ENCODE data around the gene SRPK2.

DNA sequence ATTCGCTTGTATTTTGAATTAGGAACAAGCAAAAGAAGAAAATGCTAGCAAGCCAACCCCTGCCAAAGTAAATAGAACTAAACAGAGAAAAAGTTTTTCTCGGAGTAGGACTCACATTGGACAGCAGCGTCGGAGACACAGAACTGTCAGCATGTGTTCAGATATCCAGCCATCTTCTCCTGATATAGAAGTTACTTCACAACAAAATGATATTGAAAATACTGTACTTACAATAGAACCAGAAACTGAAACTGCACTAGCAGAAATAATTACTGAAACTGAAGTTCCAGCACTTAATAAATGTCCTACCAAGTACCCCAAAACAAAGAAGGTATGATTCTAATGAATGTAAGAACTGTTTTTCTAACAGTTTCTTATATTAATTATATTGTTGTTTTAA lies 286.9 kb downstream of the SRPK2 start:
- no peak for TF ChIP-seq ZNF549 (tag by site-specific recombination; IDR thresholded peaks at IDR 0.05)
- TF ChIP-seq, protein P1, sequence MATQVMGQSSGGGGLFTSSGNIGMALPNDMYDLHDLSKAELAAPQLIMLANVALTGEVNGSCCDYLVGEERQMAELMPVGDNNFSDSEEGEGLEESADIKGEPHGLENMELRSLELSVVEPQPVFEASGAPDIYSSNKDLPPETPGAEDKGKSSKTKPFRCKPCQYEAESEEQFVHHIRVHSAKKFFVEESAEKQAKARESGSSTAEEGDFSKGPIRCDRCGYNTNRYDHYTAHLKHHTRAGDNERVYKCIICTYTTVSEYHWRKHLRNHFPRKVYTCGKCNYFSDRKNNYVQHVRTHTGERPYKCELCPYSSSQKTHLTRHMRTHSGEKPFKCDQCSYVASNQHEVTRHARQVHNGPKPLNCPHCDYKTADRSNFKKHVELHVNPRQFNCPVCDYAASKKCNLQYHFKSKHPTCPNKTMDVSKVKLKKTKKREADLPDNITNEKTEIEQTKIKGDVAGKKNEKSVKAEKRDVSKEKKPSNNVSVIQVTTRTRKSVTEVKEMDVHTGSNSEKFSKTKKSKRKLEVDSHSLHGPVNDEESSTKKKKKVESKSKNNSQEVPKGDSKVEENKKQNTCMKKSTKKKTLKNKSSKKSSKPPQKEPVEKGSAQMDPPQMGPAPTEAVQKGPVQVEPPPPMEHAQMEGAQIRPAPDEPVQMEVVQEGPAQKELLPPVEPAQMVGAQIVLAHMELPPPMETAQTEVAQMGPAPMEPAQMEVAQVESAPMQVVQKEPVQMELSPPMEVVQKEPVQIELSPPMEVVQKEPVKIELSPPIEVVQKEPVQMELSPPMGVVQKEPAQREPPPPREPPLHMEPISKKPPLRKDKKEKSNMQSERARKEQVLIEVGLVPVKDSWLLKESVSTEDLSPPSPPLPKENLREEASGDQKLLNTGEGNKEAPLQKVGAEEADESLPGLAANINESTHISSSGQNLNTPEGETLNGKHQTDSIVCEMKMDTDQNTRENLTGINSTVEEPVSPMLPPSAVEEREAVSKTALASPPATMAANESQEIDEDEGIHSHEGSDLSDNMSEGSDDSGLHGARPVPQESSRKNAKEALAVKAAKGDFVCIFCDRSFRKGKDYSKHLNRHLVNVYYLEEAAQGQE (tag by site-specific recombination; IDR thresholded peaks at IDR 0.05), result no peak
- no peak for TF ChIP-seq ZNF16 (tag by site-specific recombination; IDR thresholded peaks at IDR 0.05; ENCODE audit: low read depth)
- TF ChIP-seq ZNF354C (tag by site-specific recombination; IDR thresholded peaks at IDR 0.05; ENCODE audit: borderline replicate concordance, low read depth), result no peak
- TF ChIP-seq, protein P2, sequence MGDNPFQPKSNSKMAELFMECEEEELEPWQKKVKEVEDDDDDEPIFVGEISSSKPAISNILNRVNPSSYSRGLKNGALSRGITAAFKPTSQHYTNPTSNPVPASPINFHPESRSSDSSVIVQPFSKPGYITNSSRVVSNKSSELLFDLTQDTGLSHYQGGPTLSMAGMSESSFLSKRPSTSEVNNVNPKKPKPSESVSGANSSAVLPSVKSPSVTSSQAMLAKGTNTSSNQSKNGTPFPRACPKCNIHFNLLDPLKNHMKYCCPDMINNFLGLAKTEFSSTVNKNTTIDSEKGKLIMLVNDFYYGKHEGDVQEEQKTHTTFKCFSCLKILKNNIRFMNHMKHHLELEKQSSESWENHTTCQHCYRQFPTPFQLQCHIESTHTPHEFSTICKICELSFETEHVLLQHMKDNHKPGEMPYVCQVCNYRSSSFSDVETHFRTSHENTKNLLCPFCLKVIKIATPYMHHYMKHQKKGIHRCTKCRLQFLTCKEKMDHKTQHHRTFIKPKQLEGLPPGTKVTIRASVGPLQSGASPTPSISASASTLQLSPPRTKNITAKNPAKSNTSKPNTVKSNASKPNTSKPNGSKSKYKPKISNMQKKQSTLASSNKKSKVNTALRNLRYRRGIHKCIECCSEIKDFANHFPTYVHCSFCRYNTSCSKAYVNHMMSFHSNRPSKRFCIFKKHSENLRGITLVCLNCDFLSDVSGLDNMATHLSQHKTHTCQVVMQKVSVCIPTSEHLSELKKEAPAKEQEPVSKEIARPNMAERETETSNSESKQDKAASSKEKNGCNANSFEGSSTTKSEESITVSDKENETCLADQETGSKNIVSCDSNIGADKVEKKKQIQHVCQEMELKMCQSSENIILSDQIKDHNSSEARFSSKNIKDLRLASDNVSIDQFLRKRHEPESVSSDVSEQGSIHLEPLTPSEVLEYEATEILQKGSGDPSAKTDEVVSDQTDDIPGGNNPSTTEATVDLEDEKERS (tag by site-specific recombination; IDR thresholded peaks at IDR 0.05), result no peak
- TF ChIP-seq, protein P3, sequence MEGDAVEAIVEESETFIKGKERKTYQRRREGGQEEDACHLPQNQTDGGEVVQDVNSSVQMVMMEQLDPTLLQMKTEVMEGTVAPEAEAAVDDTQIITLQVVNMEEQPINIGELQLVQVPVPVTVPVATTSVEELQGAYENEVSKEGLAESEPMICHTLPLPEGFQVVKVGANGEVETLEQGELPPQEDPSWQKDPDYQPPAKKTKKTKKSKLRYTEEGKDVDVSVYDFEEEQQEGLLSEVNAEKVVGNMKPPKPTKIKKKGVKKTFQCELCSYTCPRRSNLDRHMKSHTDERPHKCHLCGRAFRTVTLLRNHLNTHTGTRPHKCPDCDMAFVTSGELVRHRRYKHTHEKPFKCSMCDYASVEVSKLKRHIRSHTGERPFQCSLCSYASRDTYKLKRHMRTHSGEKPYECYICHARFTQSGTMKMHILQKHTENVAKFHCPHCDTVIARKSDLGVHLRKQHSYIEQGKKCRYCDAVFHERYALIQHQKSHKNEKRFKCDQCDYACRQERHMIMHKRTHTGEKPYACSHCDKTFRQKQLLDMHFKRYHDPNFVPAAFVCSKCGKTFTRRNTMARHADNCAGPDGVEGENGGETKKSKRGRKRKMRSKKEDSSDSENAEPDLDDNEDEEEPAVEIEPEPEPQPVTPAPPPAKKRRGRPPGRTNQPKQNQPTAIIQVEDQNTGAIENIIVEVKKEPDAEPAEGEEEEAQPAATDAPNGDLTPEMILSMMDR (tag by site-specific recombination; IDR thresholded peaks at IDR 0.05), result no peak
- TF ChIP-seq MYNN (tag by site-specific recombination; IDR thresholded peaks at IDR 0.05; ENCODE audit: borderline replicate concordance), result no peak
- TF ChIP-seq ZNF274 (IDR thresholded peaks at IDR 0.05; ENCODE audit: low read length), result no peak
- no peak for TF ChIP-seq ZNF274 (tag by site-specific recombination; IDR thresholded peaks at IDR 0.05; ENCODE audit: borderline replicate concordance)
- TF ChIP-seq, protein P4, sequence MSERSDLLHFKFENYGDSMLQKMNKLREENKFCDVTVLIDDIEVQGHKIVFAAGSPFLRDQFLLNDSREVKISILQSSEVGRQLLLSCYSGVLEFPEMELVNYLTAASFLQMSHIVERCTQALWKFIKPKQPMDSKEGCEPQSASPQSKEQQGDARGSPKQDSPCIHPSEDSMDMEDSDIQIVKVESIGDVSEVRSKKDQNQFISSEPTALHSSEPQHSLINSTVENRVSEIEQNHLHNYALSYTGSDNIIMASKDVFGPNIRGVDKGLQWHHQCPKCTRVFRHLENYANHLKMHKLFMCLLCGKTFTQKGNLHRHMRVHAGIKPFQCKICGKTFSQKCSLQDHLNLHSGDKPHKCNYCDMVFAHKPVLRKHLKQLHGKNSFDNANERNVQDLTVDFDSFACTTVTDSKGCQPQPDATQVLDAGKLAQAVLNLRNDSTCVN (tag by site-specific recombination; optimal IDR thresholded peaks at IDR 0.05), result no peak

All from HEK293 (cell line).